HepG2 (cell line): ENCODE data around the gene COLGALT1. TPM values are rescaled to one million over a fixed set of nuclear protein-coding genes. Genes with fewer than 3 reads are reported as not detected.
A peak's percentile ranks its signal among the peaks of the same experiment; 100 is the strongest.

ENCODE experiments used
- BRCA1 ChIP-seq: sonication (generic); formaldehyde crosslinking; IDR thresholded peaks from 2 replicates; pipeline ENCODE4 v1.4.0; 2020; ENCODE audit warnings: missing genetic modification reagents
- CBX1 ChIP-seq: IDR thresholded peaks from one replicate; pipeline ENCODE4 v1.6.1; 2016; ENCODE audit warnings: antibody characterized with exemption, low read depth
- CBX2 ChIP-seq, 2 experiments: fragments of 200-600 bp in 1 of 2; sonication (generic); formaldehyde crosslinking in 1 of 2; IDR thresholded peaks; 2 replicates each; pipeline versions ENCODE4 v1.7.0 to v1.8.1; 2018 to 2022; ENCODE audit warnings: low read depth in 2 of 2, low read length in 1 of 2, mild to moderate bottlenecking in 1 of 2, missing genetic modification reagents in 1 of 2
- DBP ChIP-seq: sonication (generic); formaldehyde crosslinking; IDR thresholded peaks from 2 replicates; pipeline ENCODE4 v1.4.0; 2020; ENCODE audit warnings: missing genetic modification reagents; ENCODE audit errors: not compliant biosample characterization
- DMTF1 ChIP-seq: sonication (generic); formaldehyde crosslinking; IDR thresholded peaks from 2 replicates; pipeline ENCODE4 v1.4.0; 2020; ENCODE audit warnings: mild to moderate bottlenecking, missing genetic modification reagents
- HMGXB4 ChIP-seq, 2 experiments: sonication (generic) in 1 of 2; formaldehyde crosslinking in 1 of 2; IDR thresholded peaks; 2 replicates each; pipeline versions ENCODE4 v1.4.0 to v1.6.1; 2018 to 2020; ENCODE audit warnings: missing genetic modification reagents in 2 of 2, borderline replicate concordance in 1 of 2, low read depth in 1 of 2, mild to moderate bottlenecking in 1 of 2, missing biosample characterization in 1 of 2
- JDP2 ChIP-seq: sonication (generic); formaldehyde crosslinking; IDR thresholded peaks from 2 replicates; pipeline ENCODE4 v1.8.1; 2022; ENCODE audit warnings: missing genetic modification reagents, borderline replicate concordance
- KLF15 ChIP-seq: sonication (generic); formaldehyde crosslinking; IDR thresholded peaks from 2 replicates; pipeline ENCODE4 v1.8.1; 2023; ENCODE audit warnings: borderline replicate concordance, mild to moderate bottlenecking, inconsistent platforms, missing genetic modification reagents, mixed read lengths
- MBNL3 ChIP-seq: fragments of 250-450 bp; sonication (Bioruptor Pico); conservative IDR thresholded peaks from 2 replicates; pipeline ENCODE4 v1.8.0; 2022; ENCODE audit warnings: mild to moderate bottlenecking, inconsistent platforms
- NPAS2 ChIP-seq: sonication (generic); formaldehyde crosslinking; IDR thresholded peaks from 2 replicates; pipeline ENCODE4 v1.8.0; 2022; ENCODE audit warnings: mild to moderate bottlenecking, missing genetic modification reagents, borderline replicate concordance
- PHB2 ChIP-seq: fragments of 450-650 bp; IDR thresholded peaks from 2 replicates; pipeline ENCODE4 v1.6.1; 2018; ENCODE audit not compliant: partially characterized antibody
- SOX13 ChIP-seq, 3 experiments: fragments of 450-650 bp in 1 of 3; sonication (generic) in 1 of 3; formaldehyde crosslinking in 1 of 3; IDR thresholded peaks in 2 of 3; conservative IDR thresholded peaks in 1 of 3; 2 replicates each; pipeline versions ENCODE4 v1.5.0 to v1.6.1; 2016 to 2020; ENCODE audit warnings: antibody characterized with exemption in 1 of 3, mild to moderate bottlenecking in 1 of 3, missing compliant biosample characterization in 1 of 3, missing genetic modification reagents in 1 of 3, moderate library complexity in 1 of 3
- TCF7L2 ChIP-seq: IDR thresholded peaks from 2 replicates; pipeline ENCODE4 v1.6.1; 2011; ENCODE audit warnings: mild to moderate bottlenecking, low read depth, low read length, moderate library complexity
- THAP11 ChIP-seq: IDR thresholded peaks from 2 replicates; pipeline ENCODE4 v1.6.1; 2016; ENCODE audit warnings: missing biosample characterization, missing genetic modification reagents
- ZBTB7B ChIP-seq: sonication (generic); formaldehyde crosslinking; IDR thresholded peaks from 2 replicates; pipeline ENCODE4 v1.4.0; 2020; ENCODE audit warnings: missing genetic modification reagents
- ZFP1 ChIP-seq: IDR thresholded peaks from 2 replicates; pipeline ENCODE4 v1.6.1; 2016
- ZNF205 ChIP-seq: IDR thresholded peaks from 2 replicates; pipeline ENCODE4 v1.6.1; 2018; ENCODE audit warnings: missing biosample characterization, missing genetic modification reagents
- ZNF225 ChIP-seq: sonication (generic); formaldehyde crosslinking; IDR thresholded peaks from 2 replicates; pipeline ENCODE4 v1.4.0; 2020; ENCODE audit warnings: mild to moderate bottlenecking, missing genetic modification reagents
- ZNF556 ChIP-seq: sonication (generic); formaldehyde crosslinking; IDR thresholded peaks from 2 replicates; pipeline ENCODE4 v1.4.0; 2020; ENCODE audit warnings: mild to moderate bottlenecking, missing genetic modification reagents, borderline replicate concordance
- ZNF563 ChIP-seq: sonication (generic); formaldehyde crosslinking; IDR thresholded peaks from 2 replicates; pipeline ENCODE4 v1.8.0; 2022; ENCODE audit warnings: mild to moderate bottlenecking, moderate library complexity, missing genetic modification reagents
- ZNF652 ChIP-seq: IDR thresholded peaks from 2 replicates; pipeline ENCODE4 v1.6.1; 2016; ENCODE audit warnings: low read depth, borderline replicate concordance
- ZNF770 ChIP-seq: sonication (generic); formaldehyde crosslinking; IDR thresholded peaks from 2 replicates; pipeline ENCODE4 v1.5.0; 2020; ENCODE audit warnings: mild to moderate bottlenecking, missing genetic modification reagents
- polyA plus RNA-seq, 8 experiments: library from polyadenylated mRNA; depleted of rRNA in 3 of 8; stranded (reverse) in 7 of 8; unstranded in 1 of 8; fragments of >200 nt; fragmentation: Illumina TruSeq in 4 of 8; extraction: Trizol in 4 of 8; gene quantifications; 2 replicates each; pipeline versions ENCODE4 v1.2.1 to v1.2.3, GENCODE V29; 2011 to 2016; ENCODE audit warnings: low read depth in 4 of 8, missing spikeins in 1 of 8, mixed read lengths in 1 of 8; ENCODE audit not compliant: insufficient read depth in 1 of 8
- total RNA-seq, 5 experiments: library from RNA; depleted of rRNA; stranded (reverse); fragments of >200 nt; fragmentation: Illumina TruSeq; extraction: Trizol; gene quantifications; 2 replicates each; pipeline ENCODE4 v1.2.3, GENCODE V29; 2016; ENCODE audit warnings: low read depth in 1 of 5

Gene COLGALT1
- total and polyA plus RNA-seq, 2 of the 13 experiments (the other 11 are each of a cell fraction or from before 2014, with no cell fraction given) = 58.0 to 211 TPM

- TF ChIP-seq ZNF770 (CRISPR knock-in tag) (no peak), CBX1 (no peak), ZFP1 (CRISPR knock-in tag) (no peak), SOX13 (IDR thresholded peaks at IDR 0.05) (no peak), SOX13 (CRISPR knock-in tag; conservative IDR thresholded peaks at IDR 0.05 in 1 of 2, IDR thresholded peaks at IDR 0.05 in 1 of 2) (no peak), ZNF556 (CRISPR knock-in tag) (no peak), HMGXB4 (CRISPR knock-in tag; IDR thresholded peaks at IDR 0.05; ENCODE audit: borderline replicate concordance in 1 of 2, low read depth in 1 of 2) (0 out of 4 replicates have a peak, but pooled peaks of 1 of the 2 experiments have one; percentile 10), CBX2 (IDR thresholded peaks at IDR 0.05; ENCODE audit: low read depth, low read length) (no peak), CBX2 (CRISPR knock-in tag; IDR thresholded peaks at IDR 0.05; ENCODE audit: low read depth) (no peak), NPAS2 (CRISPR knock-in tag) (no peak), MBNL3 (CRISPR knock-in tag) (no peak), BRCA1 (no peak), DMTF1 (CRISPR knock-in tag) (no peak), TCF7L2 (no peak), PHB2 (no peak), ZNF205 (CRISPR knock-in tag) (no peak), THAP11 (CRISPR knock-in tag) (peak; percentile 33; the same call in 1 of the 2 replicates), KLF15 (CRISPR knock-in tag) (no peak), ZNF652 (CRISPR knock-in tag) (no peak), ZNF563 (CRISPR knock-in tag) (no peak), JDP2 (no peak), ZBTB7B (CRISPR knock-in tag) (no peak), ZNF225 (CRISPR knock-in tag) (no peak), DBP (CRISPR knock-in tag) (no peak)
These were observed at the start of gene COLGALT1 (continued) for GRCh38 chr19:17555480-17555928.
